RWPE1 (cell line): ENCODE data around the gene RNF41.

Experiments
- CTCF ChIA-PET: fragments of 350-600 bp; sonication (Branson Sonifier 250); formaldehyde crosslinking; extraction: SDS; loops from one replicate; lab custom pipeline; 2021; lab: Yijun Ruan, JAX
- POLR2A ChIA-PET: fragments of 400-600 bp; formaldehyde crosslinking; extraction: SDS; loops from one replicate; lab custom pipeline; 2020; ENCODE audit warnings: antibody characterized with exemption; ENCODE audit not compliant: low non-redundant PET; lab: Yijun Ruan, JAX
- DNase-seq: peaks from one replicate; pipeline ENCODE4 v3.0.0; 2012; ENCODE audit warnings: low spot score
- H3K27ac ChIP-seq: fragments of 450-650 bp; 2 replicates; pipeline ENCODE4 v1.5.1; 2017
- TF ChIP-seq, protein P1 (sequence below): fragments of 450-650 bp; conservative IDR thresholded peaks from 2 replicates; pipeline ENCODE4 v1.5.1; 2017; ENCODE audit warnings: low read depth, mild to moderate bottlenecking

Gene RNF41

DNA sequence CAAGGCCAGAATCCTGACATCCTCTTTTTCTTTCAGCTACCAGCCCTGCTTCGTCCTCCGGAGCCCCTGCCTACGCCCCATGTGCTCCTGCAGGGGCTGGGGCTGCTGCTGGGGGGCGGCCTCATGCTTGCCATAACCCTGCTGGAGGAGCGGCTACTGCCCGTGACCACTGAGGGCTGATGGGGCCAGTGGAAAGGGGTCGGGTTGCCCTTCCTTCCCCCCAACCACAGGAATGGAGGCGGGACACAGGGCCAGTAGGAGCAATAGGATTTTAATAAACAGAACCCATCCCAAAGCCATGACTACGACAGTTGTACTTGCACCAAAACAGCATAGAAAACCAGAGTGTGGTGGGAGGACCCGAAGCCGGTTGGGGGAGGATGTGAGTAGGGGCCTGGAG lies 15.8 kb upstream of the RNF41 start:
- peak overlapping the region; percentile 18; the same call in 1 of the 2 replicates for H3K27ac ChIP-seq
- TF ChIP-seq, protein P1, sequence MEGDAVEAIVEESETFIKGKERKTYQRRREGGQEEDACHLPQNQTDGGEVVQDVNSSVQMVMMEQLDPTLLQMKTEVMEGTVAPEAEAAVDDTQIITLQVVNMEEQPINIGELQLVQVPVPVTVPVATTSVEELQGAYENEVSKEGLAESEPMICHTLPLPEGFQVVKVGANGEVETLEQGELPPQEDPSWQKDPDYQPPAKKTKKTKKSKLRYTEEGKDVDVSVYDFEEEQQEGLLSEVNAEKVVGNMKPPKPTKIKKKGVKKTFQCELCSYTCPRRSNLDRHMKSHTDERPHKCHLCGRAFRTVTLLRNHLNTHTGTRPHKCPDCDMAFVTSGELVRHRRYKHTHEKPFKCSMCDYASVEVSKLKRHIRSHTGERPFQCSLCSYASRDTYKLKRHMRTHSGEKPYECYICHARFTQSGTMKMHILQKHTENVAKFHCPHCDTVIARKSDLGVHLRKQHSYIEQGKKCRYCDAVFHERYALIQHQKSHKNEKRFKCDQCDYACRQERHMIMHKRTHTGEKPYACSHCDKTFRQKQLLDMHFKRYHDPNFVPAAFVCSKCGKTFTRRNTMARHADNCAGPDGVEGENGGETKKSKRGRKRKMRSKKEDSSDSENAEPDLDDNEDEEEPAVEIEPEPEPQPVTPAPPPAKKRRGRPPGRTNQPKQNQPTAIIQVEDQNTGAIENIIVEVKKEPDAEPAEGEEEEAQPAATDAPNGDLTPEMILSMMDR: no peak
- POLR2A ChIA-PET: no interaction called here
- DNase-seq: no peak
- CTCF ChIA-PET: interaction anchor here (0.6 to 1.4 kb wide), 2 partner anchors 11 to 31 kb away, joined by 3 read pairs; no protein-coding TSS in a partner anchor

DNA sequence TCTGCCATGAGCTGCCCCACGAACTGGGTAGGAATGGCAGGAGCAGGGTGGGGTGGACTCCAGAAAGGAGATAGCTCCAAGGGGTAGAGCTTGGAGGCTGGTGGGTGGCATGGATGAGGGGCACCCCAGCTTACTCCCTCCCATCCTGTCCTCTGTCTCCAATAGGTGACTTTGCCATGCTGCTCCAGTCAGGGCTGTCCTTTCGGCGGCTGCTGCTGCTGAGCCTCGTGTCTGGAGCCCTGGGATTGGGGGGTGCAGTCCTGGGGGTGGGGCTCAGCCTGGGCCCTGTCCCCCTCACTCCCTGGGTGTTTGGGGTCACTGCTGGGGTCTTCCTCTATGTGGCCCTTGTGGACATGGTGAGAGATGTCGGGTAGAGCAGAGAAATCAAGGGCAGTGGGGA lies 15.3 kb upstream of the RNF41 start:
- POLR2A ChIA-PET: no interaction called here
- CTCF ChIA-PET: interaction anchor here (0.6 to 1.4 kb wide), 2 partner anchors 11 to 30 kb away, joined by 3 read pairs; no protein-coding TSS in a partner anchor
- TF ChIP-seq, protein P1: no peak
- no peak for DNase-seq
- H3K27ac ChIP-seq: peak overlapping the region; percentile 18; the same call in 1 of the 2 replicates

DNA sequence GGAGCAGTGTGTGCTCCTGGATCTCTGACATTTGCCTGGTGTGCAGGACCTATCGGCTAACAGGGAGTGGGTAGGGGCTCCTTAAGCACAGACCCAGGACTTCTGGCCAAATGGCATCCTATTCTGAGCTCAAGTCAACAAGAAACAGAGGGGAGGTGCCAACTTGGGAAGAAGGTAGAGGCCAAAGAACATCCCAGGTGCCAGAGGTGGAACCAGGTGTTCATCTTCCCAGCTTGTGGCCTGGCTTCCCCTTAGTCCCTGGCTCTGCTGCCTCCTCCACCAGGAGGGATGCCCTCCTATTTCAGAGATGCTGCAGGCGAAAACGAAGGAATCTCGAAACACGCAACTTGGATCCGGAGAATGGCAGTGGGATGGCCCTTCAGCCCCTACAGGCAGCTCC lies 14.4 kb upstream of the RNF41 start:
- POLR2A ChIA-PET: no interaction called here
- H3K27ac ChIP-seq: peak overlapping the region; percentile 7; the same call in 1 of the 2 replicates
- CTCF ChIA-PET: interaction anchor here (0.7 kb wide), 2 partner anchors 42 to 304 kb away, joined by 3 read pairs; no protein-coding TSS in a partner anchor
- TF ChIP-seq, protein P1: no peak
- no peak for DNase-seq

DNA sequence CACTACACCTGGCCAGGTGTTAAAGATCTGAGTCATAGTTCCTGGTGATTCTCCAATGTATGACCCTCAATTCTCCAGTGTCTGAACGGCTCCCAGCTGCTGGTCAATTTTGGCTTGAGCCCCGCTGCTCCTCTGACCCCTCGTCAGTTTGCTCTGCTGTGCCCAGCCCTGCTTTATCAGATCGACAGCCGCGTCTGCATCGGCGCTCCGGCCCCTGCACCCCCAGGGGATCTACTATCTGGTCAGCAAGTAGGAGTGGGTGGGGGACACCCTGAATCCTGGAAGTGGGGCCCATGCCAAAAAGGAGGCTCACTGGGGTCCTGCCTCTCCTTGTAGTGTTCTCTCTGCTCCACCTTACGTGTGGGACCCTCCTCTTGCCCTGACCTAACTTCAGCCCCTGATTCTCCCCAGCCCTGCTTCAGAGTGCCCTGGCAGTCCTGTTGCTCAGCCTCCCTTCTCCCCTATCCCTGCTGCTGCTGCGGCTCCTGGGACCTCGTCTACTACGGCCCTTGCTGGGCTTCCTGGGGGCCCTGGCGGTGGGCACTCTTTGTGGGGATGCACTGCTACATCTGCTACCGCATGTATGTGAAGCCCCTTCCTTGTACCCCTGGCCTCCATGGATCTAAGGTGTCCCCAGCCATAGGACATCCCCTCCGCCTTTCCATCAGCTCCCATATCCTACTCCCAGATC lies 13.2 kb upstream of the RNF41 start:
- H3K27ac ChIP-seq: no peak overlapping the region
- ChIA-PET CTCF (interaction anchor here (0.6 kb wide), 1 partner anchor 100 kb away, joined by 3 read pairs; no protein-coding TSS in a partner anchor), POLR2A (no interaction called here)
- DNase-seq: no peak
- TF ChIP-seq, protein P1: no peak

DNA sequence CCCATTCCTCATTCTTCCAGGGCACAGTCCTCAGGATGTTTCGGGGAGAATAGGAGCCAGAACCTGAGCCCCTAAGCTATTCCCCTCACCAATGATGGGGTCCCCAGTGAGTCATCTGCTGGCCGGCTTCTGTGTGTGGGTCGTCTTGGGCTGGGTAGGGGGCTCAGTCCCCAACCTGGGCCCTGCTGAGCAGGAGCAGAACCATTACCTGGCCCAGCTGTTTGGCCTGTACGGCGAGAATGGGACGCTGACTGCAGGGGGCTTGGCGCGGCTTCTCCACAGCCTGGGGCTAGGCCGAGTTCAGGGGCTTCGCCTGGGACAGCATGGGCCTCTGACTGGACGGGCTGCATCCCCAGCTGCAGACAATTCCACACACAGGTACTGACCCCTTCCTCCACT lies 9.5 kb upstream of the RNF41 start:
- no peak for DNase-seq
- POLR2A ChIA-PET: no interaction called here
- CTCF ChIA-PET: no interaction called here
- TF ChIP-seq, protein P1: no peak
- H3K27ac ChIP-seq: no peak overlapping the region

DNA sequence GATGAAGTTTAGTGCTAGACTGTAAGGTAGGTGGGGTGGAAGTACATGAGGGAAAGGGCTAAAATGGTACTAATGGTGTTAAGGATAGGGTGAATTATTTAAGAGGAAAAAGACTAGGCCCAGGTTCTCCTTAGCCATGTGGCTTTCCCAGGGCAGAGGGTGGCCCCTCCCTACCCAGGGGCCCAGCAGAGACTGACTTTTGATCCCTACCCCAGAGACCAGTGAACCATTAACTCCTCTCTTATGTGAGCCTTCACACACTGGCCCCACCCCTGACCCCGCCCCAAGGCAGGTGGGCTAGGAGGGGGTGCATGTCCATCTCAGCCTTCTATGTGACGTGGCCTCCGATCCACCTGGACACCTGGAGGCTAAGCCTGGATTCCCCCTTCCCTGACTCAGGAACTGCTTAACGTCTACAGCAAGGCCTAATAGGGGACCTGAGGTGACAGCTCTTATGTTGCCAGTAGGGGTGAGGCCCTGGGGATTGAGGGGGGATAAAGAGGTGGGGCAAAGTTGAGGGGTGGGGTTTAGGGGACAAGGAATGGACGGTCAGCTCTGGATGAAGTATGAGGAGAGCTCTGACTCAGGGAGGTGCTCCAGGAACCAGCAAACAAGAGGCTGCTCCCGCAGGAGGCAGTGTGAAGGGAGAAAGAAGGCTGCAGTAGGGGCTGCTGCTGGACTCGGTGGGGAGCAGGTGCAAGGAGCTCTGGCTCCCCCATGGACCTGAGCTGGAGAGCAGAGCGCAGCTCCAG lies 8.9 kb upstream of the RNF41 start:
- H3K27ac ChIP-seq: no peak overlapping the region
- ChIA-PET POLR2A (interaction anchor here (0.8 kb wide), 1 partner anchor 28 kb away, joined by 4 read pairs; no protein-coding TSS in a partner anchor), CTCF (no interaction called here)
- no peak for DNase-seq
- TF ChIP-seq, protein P1: no peak
